ENCODE results near the gene UBE2C.

- TF ChIP-seq CTCF (IDR thresholded peaks at IDR 0.05 in 4 of 5, conservative IDR thresholded peaks at IDR 0.05 in 1 of 5) (no peak), POLR2A (IDR thresholded peaks at IDR 0.05) (no peak)
These were observed 54.0 kb downstream of the UBE2C start for GRCh38 chr20:45866454-45866853.
